Hepatocyte (in vitro differentiated cells): Measurements from ENCODE around the gene ZER1. TPM values are rescaled to one million over a fixed set of nuclear protein-coding genes. Genes with fewer than 3 reads are reported as not detected.

ENCODE experiments used
- DNase-seq: peaks from one replicate; pipeline ENCODE4 v3.0.0-alpha.2; 2016; ENCODE audit warnings: low spot score
- H2AFZ ChIP-seq: fragments of 200-600 bp; sonication (generic); 2 replicates; pipeline ENCODE4 v1.6.0; 2016; ENCODE audit warnings: antibody characterized with exemption, mild to moderate bottlenecking
- H3K27ac ChIP-seq: fragments of 200-600 bp; sonication (generic); 2 replicates; pipeline ENCODE4 v1.5.1; 2016; ENCODE audit warnings: mild to moderate bottlenecking
- H3K27me3 ChIP-seq: fragments of 200-600 bp; sonication (generic); 2 replicates; pipeline ENCODE4 v1.6.1; 2016
- H3K36me3 ChIP-seq: fragments of 200-600 bp; sonication (generic); replicated peaks from 2 replicates; pipeline ENCODE4 v1.5.1; 2016; ENCODE audit warnings: low read depth; ENCODE audit not compliant: insufficient read depth
- H3K4me1 ChIP-seq: fragments of 200-600 bp; sonication (generic); 2 replicates; pipeline ENCODE4 v1.5.1; 2016; ENCODE audit warnings: mild to moderate bottlenecking, moderate library complexity; ENCODE audit not compliant: insufficient read depth
- H3K4me2 ChIP-seq: fragments of 200-600 bp; sonication (generic); 2 replicates; pipeline ENCODE4 v1.6.0; 2016
- H3K4me3 ChIP-seq: fragments of 200-600 bp; sonication (generic); 2 replicates; pipeline ENCODE4 v1.5.1; 2016; ENCODE audit warnings: mild to moderate bottlenecking
- H3K79me2 ChIP-seq: fragments of 200-600 bp; sonication (generic); 2 replicates; pipeline ENCODE4 v1.6.0; 2017; ENCODE audit warnings: mild to moderate bottlenecking
- H3K9me2 ChIP-seq: fragments of 200-600 bp; sonication (generic); replicated peaks from 2 replicates; pipeline ENCODE4 v1.6.0; 2017; ENCODE audit warnings: mild to moderate bottlenecking; ENCODE audit not compliant: insufficient read depth
- H3K9me3 ChIP-seq: fragments of 200-600 bp; sonication (generic); 2 replicates; pipeline ENCODE4 v1.5.1; 2016; ENCODE audit warnings: low read depth, mild to moderate bottlenecking
- H4K20me1 ChIP-seq: fragments of 200-600 bp; sonication (generic); 2 replicates; pipeline ENCODE4 v1.6.0; 2016; ENCODE audit warnings: mild to moderate bottlenecking; ENCODE audit not compliant: insufficient read depth, poor library complexity, severe bottlenecking
- CTCF ChIP-seq: fragments of 200-600 bp; sonication (generic); IDR thresholded peaks from 2 replicates; pipeline ENCODE4 v1.5.1; 2016; ENCODE audit warnings: antibody characterized with exemption, mild to moderate bottlenecking; ENCODE audit not compliant: poor library complexity
- EZH2 ChIP-seq: fragments of 200-600 bp; sonication (generic); IDR thresholded peaks from 2 replicates; pipeline ENCODE4 v1.6.1; 2016; ENCODE audit warnings: antibody characterized with exemption, mild to moderate bottlenecking, borderline replicate concordance
- EZH2phosphoT487 ChIP-seq: fragments of 200-600 bp; sonication (generic); IDR thresholded peaks from one replicate; pipeline ENCODE4 v1.6.1; 2018; ENCODE audit warnings: antibody characterized with exemption, mild to moderate bottlenecking, low read depth, moderate library complexity; ENCODE audit not compliant: unreplicated experiment, severe bottlenecking
- WGBS: methylation state at CpG from one replicate; pipeline ENCODE4 v1.1.6; 2016; ENCODE audit warnings: low lambda C conversion rate; ENCODE audit errors: missing lambda C conversion rate; 5-methylcytosine and 5-hydroxymethylcytosine counted together
- polyA plus RNA-seq: library from polyadenylated mRNA; unstranded; fragments of >200 nt; fragmentation: Nextera tagmentation; extraction: Ambion mirVana; gene quantifications from 2 replicates; pipeline ENCODE4 v1.2.1, GENCODE V29; 2016
- total RNA-seq: library from RNA; depleted of rRNA; stranded (reverse); fragments of >200 nt; gene quantifications from 2 replicates; pipeline ENCODE4 v1.2.3, GENCODE V29; 2014

Gene ZER1
- total and polyA plus RNA-seq, 2 experiments from 2014 or later: 24.4 to 38.9 TPM

DNA sequence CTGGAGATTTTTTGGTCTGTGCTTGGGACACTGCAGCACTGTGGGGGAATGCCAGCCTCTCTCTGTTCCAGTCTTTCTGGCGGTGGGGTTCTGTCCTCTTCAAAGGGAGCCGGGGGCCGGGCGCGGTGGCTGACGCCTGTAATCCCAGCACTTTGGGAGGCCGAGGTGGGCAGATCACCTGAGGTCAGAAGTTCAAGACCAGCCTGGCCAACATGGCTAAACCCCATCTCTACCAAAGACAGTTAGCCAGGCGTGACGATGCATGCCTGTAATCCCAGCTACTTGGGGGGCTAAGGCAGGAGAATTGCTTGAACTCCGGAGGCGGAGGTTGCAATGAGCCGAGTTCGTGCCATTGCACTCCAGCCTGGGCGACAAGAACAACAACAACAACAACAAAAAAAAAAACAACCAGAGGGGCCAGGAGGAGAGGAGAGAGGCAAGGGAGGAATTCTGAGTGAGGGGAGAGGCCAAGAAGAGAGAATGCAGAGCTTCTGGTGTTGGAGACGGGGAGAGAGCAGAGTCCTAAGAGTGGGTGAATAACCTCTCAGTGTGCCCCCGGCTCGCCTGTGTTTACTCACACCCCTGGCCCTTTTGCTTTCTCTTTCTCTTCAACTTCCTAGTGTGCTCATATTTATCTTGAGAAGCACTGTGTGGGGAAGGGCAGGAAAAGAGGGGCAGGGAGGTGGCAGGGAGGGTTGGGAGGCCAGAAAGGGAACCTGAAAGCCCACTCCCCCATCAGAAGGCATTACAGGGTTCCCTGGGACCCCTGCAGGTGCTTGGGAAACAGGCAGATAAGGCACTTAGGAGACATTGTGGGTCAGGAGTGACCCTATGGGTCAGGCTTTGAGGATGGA lies 85.9 kb downstream of the ZER1 start:
- H3K27ac ChIP-seq: peak overlapping the region; percentile 99
- H3K4me3 ChIP-seq: no peak overlapping the region
- WGBS: 71% methylated on average over 17 of the region's 17 CpGs

DNA sequence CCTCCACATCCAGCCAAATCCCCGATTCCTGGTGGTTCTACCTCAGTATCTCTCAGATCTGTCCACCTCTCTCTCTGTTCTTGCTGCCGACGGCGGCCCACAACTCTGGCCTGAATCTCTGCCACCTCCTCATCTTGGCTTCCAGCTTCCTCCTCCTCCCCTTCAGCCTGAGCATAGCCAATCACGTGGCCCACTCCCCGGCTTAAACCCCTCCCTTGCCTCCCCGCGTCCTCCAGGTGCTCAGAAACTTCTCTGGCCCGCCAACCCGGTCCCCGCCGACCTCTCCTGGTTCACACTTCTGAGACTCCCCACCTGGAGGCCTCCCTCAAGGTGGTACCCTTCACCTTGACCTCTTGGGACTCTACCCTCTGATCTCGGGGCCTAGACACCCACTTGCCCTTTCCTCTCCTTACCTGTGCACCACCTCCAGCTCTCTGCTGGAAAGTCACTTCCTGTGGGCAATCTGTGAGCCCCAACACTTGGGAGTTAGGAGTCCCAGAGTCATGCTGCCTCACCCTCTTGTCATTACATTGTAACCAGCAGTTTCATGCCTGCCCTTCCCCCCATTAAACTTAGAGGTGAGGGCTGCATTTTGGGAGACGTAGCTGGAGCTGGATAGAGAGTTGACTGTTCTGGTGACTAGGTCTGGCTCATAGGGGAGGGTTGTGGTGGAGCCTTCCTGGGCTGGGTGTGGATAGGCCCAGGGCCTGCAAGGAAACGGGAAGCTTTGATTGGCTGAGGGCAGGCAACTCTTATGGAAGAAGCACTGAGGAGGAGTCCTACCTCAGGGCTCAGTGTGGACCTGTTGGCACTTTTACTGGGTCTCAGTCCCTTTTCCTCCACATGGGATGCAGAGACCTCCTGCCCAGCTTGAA lies 87.2 kb downstream of the ZER1 start:
- WGBS: 13% methylated on average over 10 of the region's 15 CpGs
- Histone ChIP-seq H3K27me3 (no peaks in the 10 kb centered on the region), H3K4me2 (peak overlapping the region; percentile 98), H4K20me1 (no peaks in the 10 kb centered on the region), H3K9me2 (no peaks in the 10 kb centered on the region), H3K9me3 (no peaks in the 10 kb centered on the region), H3K4me3 (peak overlapping the region; percentile 77), H3K36me3 (no peaks in the 10 kb centered on the region), H3K79me2 (peaks cover 47% of the 10 kb centered on the region), H2AFZ (peak overlapping the region; percentile 29), H3K4me1 (peaks cover 33% of the 10 kb centered on the region), H3K27ac (peak overlapping the region; percentile 99)
- TF ChIP-seq EZH2 (no peak), CTCF (no peak), EZH2phosphoT487 (no peak)
- DNase-seq: peak; percentile 91

More for the DNA sequence above, 85.9 kb downstream of the ZER1 start:
- Histone ChIP-seq H3K4me2 (peak overlapping the region; percentile 98), H3K4me1 (peaks cover 33% of the 10 kb centered on the region), H3K27me3 (no peaks in the 10 kb centered on the region), H2AFZ (peak overlapping the region; percentile 10), H3K9me3 (no peaks in the 10 kb centered on the region), H3K36me3 (no peaks in the 10 kb centered on the region), H3K79me2 (peaks cover 56% of the 10 kb centered on the region), H4K20me1 (peaks cover 9% of the 10 kb centered on the region), H3K9me2 (no peaks in the 10 kb centered on the region)
- TF ChIP-seq EZH2 (no peak), CTCF (no peak), EZH2phosphoT487 (no peak)
- DNase-seq: peak; percentile 57

DNA sequence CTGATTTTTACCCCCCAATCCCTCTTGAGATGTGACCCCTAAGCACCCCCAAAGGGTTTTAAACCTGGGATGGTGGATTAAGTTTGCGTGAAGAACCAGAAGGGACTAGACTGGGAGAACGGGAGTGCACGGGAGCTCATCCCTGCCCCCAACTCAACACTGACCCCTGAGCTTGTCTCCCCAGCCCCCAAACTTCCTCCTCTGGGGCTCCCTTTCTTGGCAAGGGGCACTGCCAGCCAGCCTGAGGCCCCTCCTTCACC lies 87.7 kb downstream of the ZER1 start:
- 2% methylated on average over 3 of the region's 3 CpGs for WGBS
- no peak for DNase-seq
- H3K4me1 ChIP-seq: peaks cover 33% of the 10 kb centered on the region

More for the DNA sequence above, 87.7 kb downstream of the ZER1 start:
- H2AFZ ChIP-seq: peak overlapping the region; percentile 29
- H3K4me2 ChIP-seq: peak overlapping the region; percentile 98
- H3K4me3 ChIP-seq: peak overlapping the region; percentile 77
- no peaks in the 10 kb centered on the region for H3K36me3 ChIP-seq
- no peaks in the 10 kb centered on the region for H4K20me1 ChIP-seq
- H3K27me3 ChIP-seq: no peaks in the 10 kb centered on the region
- H3K9me3 ChIP-seq: no peaks in the 10 kb centered on the region
- no peaks in the 10 kb centered on the region for H3K9me2 ChIP-seq
- H3K79me2 ChIP-seq: peaks cover 45% of the 10 kb centered on the region
- H3K27ac ChIP-seq: peak overlapping the region; percentile 99
- TF ChIP-seq EZH2 (no peak), EZH2phosphoT487 (no peak), CTCF (no peak)
